HepG2 (cell line): ENCODE measurements around the gene TANC1. TPM values are rescaled to one million over a fixed set of nuclear protein-coding genes. Genes with fewer than 3 reads are reported as not detected.
A peak's percentile ranks its signal among the peaks of the same experiment; 100 is the strongest.

ENCODE experiments used
- ATAC-seq: fragments of 200-7000 bp; cut with Tn5 transposase; 3 replicates; pipeline ENCODE4 v1.9.1; 2020; ENCODE audit warnings: mild to moderate bottlenecking, moderate library complexity
- BruUV-seq: library from RNA; stranded (reverse); fragments of 400-500 nt; replicated peaks from 2 replicates; lab custom pipeline; 2021; lab: Mats Ljungman, UMichigan
- CTCF ChIA-PET: fragments of 300-600 bp; formaldehyde crosslinking; extraction: SDS; loops from one replicate; lab custom pipeline; 2021; ENCODE audit warnings: low total read pairs, inconsistent platforms, low intra/inter-chr PET ratio; lab: Yijun Ruan, JAX
- POLR2A ChIA-PET: fragments of 350-600 bp; sonication (Branson Sonifier 250); formaldehyde crosslinking; loops from one replicate; lab custom pipeline; 2020; ENCODE audit warnings: antibody characterized with exemption, inconsistent platforms; lab: Yijun Ruan, JAX
- DNase-seq: peaks from one replicate; pipeline ENCODE4 v3.0.0-alpha.2; 2015; ENCODE audit warnings: low spot score
- FAIRE-seq: peaks from 3 replicates; lab custom pipeline; 2011; peaks lifted over from hg19 to GRCh38; lab: Jason Lieb, UNC
- H2AFZ ChIP-seq: one replicate; pipeline ENCODE4 v1.6.1; 2011; ENCODE audit warnings: low read length, inconsistent platforms
- H3K27ac ChIP-seq: fragments of 300-600 bp; 3 replicates; pipeline ENCODE4 v1.8.0; 2011; ENCODE audit warnings: mixed run types, mild to moderate bottlenecking, mixed read lengths, low read length, inconsistent platforms; ENCODE audit not compliant: insufficient read depth; ENCODE audit errors: extremely low read length
- H3K27me3 ChIP-seq, 2 experiments: fragments of 200-600 bp in 1 of 2; 2 replicates in 1 of 2; 3 replicates in 1 of 2; pipeline versions ENCODE4 v1.6.0 to v1.8.0; 2011; ENCODE audit warnings: low read length in 2 of 2, mild to moderate bottlenecking in 2 of 2, moderate library complexity in 2 of 2, inconsistent platforms in 1 of 2; ENCODE audit not compliant: insufficient read depth in 2 of 2, control insufficient read depth in 1 of 2
- H3K36me3 ChIP-seq, 2 experiments: fragments of 200-600 bp in 1 of 2; replicated peaks in 1 of 2; 2 replicates in 1 of 2; 3 replicates in 1 of 2; pipeline versions ENCODE4 v1.5.1 to v1.8.0; 2011; ENCODE audit warnings: low read length in 2 of 2, inconsistent platforms in 1 of 2; ENCODE audit not compliant: insufficient read depth in 2 of 2, control insufficient read depth in 1 of 2
- H3K4me1 ChIP-seq: 2 replicates; pipeline ENCODE4 v1.5.1; 2012; ENCODE audit warnings: low read length, inconsistent platforms; ENCODE audit not compliant: insufficient read depth
- H3K4me2 ChIP-seq: 2 replicates; pipeline ENCODE4 v1.6.0; 2011; ENCODE audit warnings: low read depth, low read length, inconsistent platforms
- H3K4me3 ChIP-seq, 3 experiments: fragments of 200-600 bp in 1 of 3; sonication (generic), shearing (Covaris generic) in 1 of 3; replicated peaks in 1 of 3; 2 replicates each; pipeline ENCODE4 v1.5.1; 2011 to 2016; ENCODE audit warnings: low read length in 3 of 3, inconsistent platforms in 2 of 3, low read depth in 2 of 3, mild to moderate bottlenecking in 2 of 3, control low read depth in 1 of 3, mixed read lengths in 1 of 3; ENCODE audit not compliant: insufficient read depth in 1 of 3
- H3K79me2 ChIP-seq: one replicate; pipeline ENCODE4 v1.6.1; 2011; ENCODE audit warnings: low read length, inconsistent platforms; ENCODE audit not compliant: insufficient read depth
- H3K9ac ChIP-seq: 2 replicates; pipeline ENCODE4 v1.6.0; 2011; ENCODE audit warnings: mild to moderate bottlenecking, low read depth, low read length, inconsistent platforms; ENCODE audit not compliant: insufficient read depth
- H3K9me3 ChIP-seq: 2 replicates; pipeline ENCODE4 v1.5.1; 2012; ENCODE audit warnings: mild to moderate bottlenecking, low read length
- H4K20me1 ChIP-seq: 2 replicates; pipeline ENCODE4 v1.6.0; 2011; ENCODE audit warnings: inconsistent platforms, mild to moderate bottlenecking, low read length, moderate library complexity; ENCODE audit not compliant: insufficient read depth
- BHLHE40 ChIP-seq: IDR thresholded peaks from 2 replicates; pipeline ENCODE4 v1.6.1; 2011; ENCODE audit warnings: low read length, improper control_type of control experiment
- ESRRA ChIP-seq: sonication (generic); formaldehyde crosslinking; IDR thresholded peaks from 2 replicates; pipeline ENCODE4 v1.5.1; 2020; ENCODE audit warnings: mild to moderate bottlenecking, low read depth, missing genetic modification reagents
- KDM1A ChIP-seq: IDR thresholded peaks from 2 replicates; pipeline ENCODE4 v1.6.1; 2016; ENCODE audit warnings: missing compliant biosample characterization
- NFIB ChIP-seq: sonication (generic); formaldehyde crosslinking; IDR thresholded peaks from 2 replicates; pipeline ENCODE4 v1.9.0; 2021; ENCODE audit warnings: missing genetic modification reagents, mild to moderate bottlenecking, borderline replicate concordance
- NR2F1 ChIP-seq, 2 experiments: fragments of 450-650 bp in 1 of 2; formaldehyde crosslinking in 1 of 2; IDR thresholded peaks; 2 replicates each; pipeline versions ENCODE4 v1.5.0 to v1.6.1; 2016 to 2020; ENCODE audit warnings: mild to moderate bottlenecking in 1 of 2, missing compliant biosample characterization in 1 of 2, missing genetic modification reagents in 1 of 2, moderate library complexity in 1 of 2
- TGIF2 ChIP-seq: IDR thresholded peaks from 2 replicates; pipeline ENCODE4 v1.6.1; 2016; ENCODE audit warnings: control low read depth, missing compliant biosample characterization
- THAP11 ChIP-seq: IDR thresholded peaks from 2 replicates; pipeline ENCODE4 v1.6.1; 2016; ENCODE audit warnings: missing biosample characterization, missing genetic modification reagents
- ZNF354B ChIP-seq: sonication (generic); formaldehyde crosslinking; IDR thresholded peaks from 2 replicates; pipeline ENCODE4 v1.8.0; 2022; ENCODE audit warnings: mild to moderate bottlenecking, missing genetic modification reagents
- ZNF383 ChIP-seq: sonication (generic); formaldehyde crosslinking; IDR thresholded peaks from 2 replicates; pipeline ENCODE4 v1.4.0; 2020; ENCODE audit warnings: missing genetic modification reagents, mild to moderate bottlenecking, borderline replicate concordance
- ZNF616 ChIP-seq: sonication (generic); formaldehyde crosslinking; IDR thresholded peaks from 2 replicates; pipeline ENCODE4 v1.5.0; 2020; ENCODE audit warnings: low read depth, mild to moderate bottlenecking, missing genetic modification reagents
- ZNF773 ChIP-seq: sonication (generic); formaldehyde crosslinking; IDR thresholded peaks from 2 replicates; pipeline ENCODE4 v1.4.0; 2020; ENCODE audit warnings: missing genetic modification reagents, borderline replicate concordance
- ZSCAN30 ChIP-seq: sonication (generic); formaldehyde crosslinking; IDR thresholded peaks from 2 replicates; pipeline ENCODE4 v1.5.0; 2020; ENCODE audit warnings: mild to moderate bottlenecking, missing genetic modification reagents
- WGBS: methylation state at CpG from one replicate; pipeline ENCODE4 v1.1.6; 2017; ENCODE audit warnings: low lambda C conversion rate; 5-methylcytosine and 5-hydroxymethylcytosine counted together
- in situ Hi-C: cut with HindIII; loops from 2 replicates; pipeline ENCODE4 v1.10.0; 2017; ENCODE audit warnings: low pct_unique_long_range_greater_than_20kb; ENCODE audit not compliant: extremely low pct_ligation_motif_present
- intact Hi-C: fragments of 100-400 bp; cut with micrococcal nuclease; formaldehyde crosslinking; loops from one replicate; pipeline ENCODE4 v1.10.0; 2022; ENCODE audit not compliant: unreplicated experiment
- polyA plus RNA-seq, 8 experiments: library from polyadenylated mRNA; depleted of rRNA in 3 of 8; stranded (reverse) in 7 of 8; unstranded in 1 of 8; fragments of >200 nt; fragmentation: Illumina TruSeq in 4 of 8; extraction: Trizol in 4 of 8; gene quantifications; 2 replicates each; pipeline versions ENCODE4 v1.2.1 to v1.2.3, GENCODE V29; 2011 to 2016; ENCODE audit warnings: low read depth in 4 of 8, missing spikeins in 1 of 8, mixed read lengths in 1 of 8; ENCODE audit not compliant: insufficient read depth in 1 of 8
- total RNA-seq, 5 experiments: library from RNA; depleted of rRNA; stranded (reverse); fragments of >200 nt; fragmentation: Illumina TruSeq; extraction: Trizol; gene quantifications; 2 replicates each; pipeline ENCODE4 v1.2.3, GENCODE V29; 2016; ENCODE audit warnings: low read depth in 1 of 5
- TF ChIP-seq, protein P1 (sequence below): sonication (generic); formaldehyde crosslinking; IDR thresholded peaks from 2 replicates; pipeline ENCODE4 v1.5.1; 2020; ENCODE audit warnings: missing genetic modification reagents, mild to moderate bottlenecking, borderline replicate concordance
- TF ChIP-seq, protein P2 (sequence below): sonication (generic); IDR thresholded peaks from 2 replicates; pipeline ENCODE4 v1.6.1; 2016; ENCODE audit warnings: low read depth, borderline replicate concordance
- TF ChIP-seq, protein P3 (sequence below): sonication (generic); formaldehyde crosslinking; IDR thresholded peaks from 2 replicates; pipeline ENCODE4 v1.4.0; 2020; ENCODE audit warnings: missing genetic modification reagents
- TF ChIP-seq, protein P4 (sequence below): sonication (generic); formaldehyde crosslinking; IDR thresholded peaks from 2 replicates; pipeline ENCODE4 v1.8.1; 2022; ENCODE audit warnings: low read depth, mild to moderate bottlenecking, missing genetic modification reagents

TANC1 gene
- total and polyA plus RNA-seq, 2 of the 13 experiments (the other 11 are each of a cell fraction or from before 2014, with no cell fraction given) = 2.3 to 5.6 TPM

DNA sequence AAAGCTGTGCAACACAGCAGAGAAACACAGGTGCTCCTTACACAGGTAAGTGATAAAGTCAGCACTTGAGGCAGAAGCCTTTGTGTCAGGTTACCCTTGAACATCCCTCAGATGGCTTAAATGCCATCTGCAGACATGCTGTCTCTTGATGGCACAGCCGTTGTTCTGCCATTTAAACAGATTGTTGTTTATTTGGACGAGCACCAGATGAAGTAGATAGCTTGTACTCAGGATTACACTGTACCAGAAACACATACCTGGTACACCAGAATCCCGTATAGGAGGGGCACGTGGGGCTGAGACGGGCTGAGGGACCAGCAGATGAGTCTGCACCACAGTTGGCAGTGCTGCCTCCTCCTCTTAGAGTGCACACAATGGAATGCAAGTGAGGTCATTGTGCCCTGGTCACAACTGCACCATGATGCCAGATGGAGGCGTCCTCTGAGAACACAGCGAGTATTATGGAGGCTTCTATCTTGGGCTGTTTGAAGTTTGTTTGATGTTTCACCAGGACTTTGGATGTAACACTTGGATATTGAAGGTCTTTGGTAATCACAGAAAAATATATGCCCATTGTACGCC lies 143.0 kb downstream of the TANC1 start:
- ChIA-PET POLR2A (no interaction called here), CTCF (no interaction called here)
- H3K4me1 ChIP-seq = peaks cover 6% of the 10 kb centered on the region; the same call in 1 of the 2 replicates
- H3K9ac ChIP-seq = no peak overlapping the region
- no peaks in the 10 kb centered on the region for H4K20me1 ChIP-seq
- no peak overlapping the region for H3K4me3 ChIP-seq
- no peak for FAIRE-seq
- H2AFZ ChIP-seq = no peak overlapping the region
- no peaks in the 10 kb centered on the region for H3K36me3 ChIP-seq
- WGBS = 64% methylated on average over 8 of the region's 8 CpGs
- peak; percentile 83 for ATAC-seq
- no peaks in the 10 kb centered on the region for H3K9me3 ChIP-seq
- TF ChIP-seq ZNF354B (no peak), KDM1A (CRISPR knock-in tag) (no peak), NR2F1 (CRISPR knock-in tag; IDR thresholded peaks at IDR 0.05) (no peak), TGIF2 (CRISPR knock-in tag) (no peak), ZNF383 (no peak), ESRRA (CRISPR knock-in tag) (no peak), NFIB (CRISPR knock-in tag) (no peak), ZSCAN30 (CRISPR knock-in tag) (no peak), BHLHE40 (no peak), ZNF616 (CRISPR knock-in tag) (no peak), THAP11 (CRISPR knock-in tag) (no peak), ZNF773 (no peak)
- TF ChIP-seq, protein P1, sequence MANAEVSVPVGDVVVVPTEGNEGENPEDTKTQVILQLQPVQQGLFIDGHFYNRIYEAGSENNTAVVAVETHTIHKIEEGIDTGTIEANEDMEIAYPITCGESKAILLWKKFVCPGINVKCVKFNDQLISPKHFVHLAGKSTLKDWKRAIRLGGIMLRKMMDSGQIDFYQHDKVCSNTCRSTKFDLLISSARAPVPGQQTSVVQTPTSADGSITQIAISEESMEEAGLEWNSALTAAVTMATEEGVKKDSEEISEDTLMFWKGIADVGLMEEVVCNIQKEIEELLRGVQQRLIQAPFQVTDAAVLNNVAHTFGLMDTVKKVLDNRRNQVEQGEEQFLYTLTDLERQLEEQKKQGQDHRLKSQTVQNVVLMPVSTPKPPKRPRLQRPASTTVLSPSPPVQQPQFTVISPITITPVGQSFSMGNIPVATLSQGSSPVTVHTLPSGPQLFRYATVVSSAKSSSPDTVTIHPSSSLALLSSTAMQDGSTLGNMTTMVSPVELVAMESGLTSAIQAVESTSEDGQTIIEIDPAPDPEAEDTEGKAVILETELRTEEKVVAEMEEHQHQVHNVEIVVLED = no peak
- TF ChIP-seq, protein P2, sequence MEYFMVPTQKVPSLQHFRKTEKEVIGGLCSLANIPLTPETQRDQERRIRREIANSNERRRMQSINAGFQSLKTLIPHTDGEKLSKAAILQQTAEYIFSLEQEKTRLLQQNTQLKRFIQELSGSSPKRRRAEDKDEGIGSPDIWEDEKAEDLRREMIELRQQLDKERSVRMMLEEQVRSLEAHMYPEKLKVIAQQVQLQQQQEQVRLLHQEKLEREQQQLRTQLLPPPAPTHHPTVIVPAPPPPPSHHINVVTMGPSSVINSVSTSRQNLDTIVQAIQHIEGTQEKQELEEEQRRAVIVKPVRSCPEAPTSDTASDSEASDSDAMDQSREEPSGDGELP = no peak
- TF ChIP-seq, protein P3, sequence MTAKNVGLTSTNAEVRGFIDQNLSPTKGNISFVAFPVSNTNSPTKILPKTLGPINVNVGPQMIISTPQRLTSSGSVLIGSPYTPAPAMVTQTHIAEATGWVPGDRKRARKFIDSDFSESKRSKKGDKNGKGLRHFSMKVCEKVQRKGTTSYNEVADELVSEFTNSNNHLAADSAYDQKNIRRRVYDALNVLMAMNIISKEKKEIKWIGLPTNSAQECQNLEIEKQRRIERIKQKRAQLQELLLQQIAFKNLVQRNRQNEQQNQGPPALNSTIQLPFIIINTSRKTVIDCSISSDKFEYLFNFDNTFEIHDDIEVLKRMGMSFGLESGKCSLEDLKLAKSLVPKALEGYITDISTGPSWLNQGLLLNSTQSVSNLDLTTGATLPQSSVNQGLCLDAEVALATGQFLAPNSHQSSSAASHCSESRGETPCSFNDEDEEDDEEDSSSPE (CRISPR knock-in tag) = no peak
- TF ChIP-seq, protein P4, sequence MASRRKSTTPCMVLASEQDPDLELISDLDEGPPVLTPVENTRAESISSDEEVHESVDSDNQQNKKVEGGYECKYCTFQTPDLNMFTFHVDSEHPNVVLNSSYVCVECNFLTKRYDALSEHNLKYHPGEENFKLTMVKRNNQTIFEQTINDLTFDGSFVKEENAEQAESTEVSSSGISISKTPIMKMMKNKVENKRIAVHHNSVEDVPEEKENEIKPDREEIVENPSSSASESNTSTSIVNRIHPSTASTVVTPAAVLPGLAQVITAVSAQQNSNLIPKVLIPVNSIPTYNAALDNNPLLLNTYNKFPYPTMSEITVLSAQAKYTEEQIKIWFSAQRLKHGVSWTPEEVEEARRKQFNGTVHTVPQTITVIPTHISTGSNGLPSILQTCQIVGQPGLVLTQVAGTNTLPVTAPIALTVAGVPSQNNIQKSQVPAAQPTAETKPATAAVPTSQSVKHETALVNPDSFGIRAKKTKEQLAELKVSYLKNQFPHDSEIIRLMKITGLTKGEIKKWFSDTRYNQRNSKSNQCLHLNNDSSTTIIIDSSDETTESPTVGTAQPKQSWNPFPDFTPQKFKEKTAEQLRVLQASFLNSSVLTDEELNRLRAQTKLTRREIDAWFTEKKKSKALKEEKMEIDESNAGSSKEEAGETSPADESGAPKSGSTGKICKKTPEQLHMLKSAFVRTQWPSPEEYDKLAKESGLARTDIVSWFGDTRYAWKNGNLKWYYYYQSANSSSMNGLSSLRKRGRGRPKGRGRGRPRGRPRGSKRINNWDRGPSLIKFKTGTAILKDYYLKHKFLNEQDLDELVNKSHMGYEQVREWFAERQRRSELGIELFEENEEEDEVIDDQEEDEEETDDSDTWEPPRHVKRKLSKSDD (CRISPR knock-in tag) = no peak
- H3K27me3 ChIP-seq = no peaks in the 10 kb centered on the region
- no peak overlapping the region for H3K27ac ChIP-seq
- intact Hi-C loops (no loop called here), in situ Hi-C loops (loop anchor here (10.0 kb wide), 1 partner anchor 77 kb away; no protein-coding TSS in a partner anchor)
- H3K4me2 ChIP-seq = no peak overlapping the region
- no TSS peak for BruUV-seq
- H3K79me2 ChIP-seq = no peaks in the 10 kb centered on the region
- DNase-seq = peak; percentile 65
